GM19438 (cell line): ENCODE data around the gene BAIAP3.
"Not testable (repeated sequence)": the region's sequence is repeated elsewhere in the genome, so short reads cannot be mapped to it uniquely, and the experiment has no call there.

ENCODE experiments used
- ATAC-seq: cut with Tn5 transposase; IDR thresholded peaks from one replicate; pipeline ENCODE4 v1.9.1; 2021; ENCODE audit warnings: low read depth; ENCODE audit not compliant: unreplicated experiment

Gene BAIAP3

GRCh38 chr16:1333149-1333812, at the start of gene BAIAP3:
TSS of gene BAIAP3 (plus strand) at chr16:1333645. CDS start at chr16:1338550, 4,905 bp downstream.
- ATAC-seq: no peak

GRCh38 chr16:1283996-1284616, 49.3 kb upstream of the BAIAP3 start:
- ATAC-seq: no peak

GRCh38 chr16:1285669-1286512, 47.6 kb upstream of the BAIAP3 start:
- no peak for ATAC-seq

GRCh38 chr16:1286513-1287094, 46.8 kb upstream of the BAIAP3 start:
- no peak for ATAC-seq

GRCh38 chr16:1287982-1288670, 45.3 kb upstream of the BAIAP3 start:
- ATAC-seq: no peak

- ATAC-seq: no peak
Measured at GRCh38 chr16:1288813-1289476, 44.5 kb upstream of the BAIAP3 start.

- ATAC-seq: no peak
Measured at GRCh38 chr16:1289477-1289866, 44.0 kb upstream of the BAIAP3 start.

GRCh38 chr16:1290063-1290501, 43.4 kb upstream of the BAIAP3 start:
- ATAC-seq: no peak

- ATAC-seq: no peak
Measured at GRCh38 chr16:1290860-1291575, 42.4 kb upstream of the BAIAP3 start.

- no peak for ATAC-seq
Measured at GRCh38 chr16:1291576-1291974, 41.9 kb upstream of the BAIAP3 start.

GRCh38 chr16:1292208-1292607, 41.2 kb upstream of the BAIAP3 start:
- not testable (repeated sequence) for ATAC-seq

GRCh38 chr16:1292808-1293207, 40.6 kb upstream of the BAIAP3 start:
- ATAC-seq: not testable (repeated sequence)

- ATAC-seq: no peak
Measured at GRCh38 chr16:1293921-1294656, 39.4 kb upstream of the BAIAP3 start.

GRCh38 chr16:1295465-1295864, 38.0 kb upstream of the BAIAP3 start:
- ATAC-seq: no peak

GRCh38 chr16:1296688-1297017, 36.8 kb upstream of the BAIAP3 start:
- ATAC-seq: not testable (repeated sequence)

GRCh38 chr16:1297018-1297696, 36.3 kb upstream of the BAIAP3 start:
- no peak for ATAC-seq

GRCh38 chr16:1298406-1298805, 35.0 kb upstream of the BAIAP3 start:
- no peak for ATAC-seq
